Sciatic nerve (tissue), 2 donors: ENCODE data around the gene OR2W3. TPM values are rescaled to one million over a fixed set of nuclear protein-coding genes. Genes with fewer than 3 reads are reported as not detected.

ENCODE experiments used
- ATAC-seq: fragments of 200-7000 bp; cut with Tn5 transposase; one replicate; pipeline ENCODE4 v1.9.1; 2020; ENCODE audit warnings: mild to moderate bottlenecking, moderate library complexity
- DNase-seq: peaks from one replicate; pipeline ENCODE4 v3.0.0-alpha.2; 2020; ENCODE audit warnings: low spot score
- intact Hi-C: fragments of 100-400 bp; cut with DNase I; formaldehyde crosslinking; loops from one replicate; pipeline ENCODE4 v1.14.2; 2022
- total RNA-seq: library from RNA; stranded (reverse); fragmentation: NEBNext Ultra II Directional; extraction: Animal tissue kit (Norgen Biotek cat#: 25700); gene quantifications from one replicate; pipeline ENCODE4 v1.2.1, GENCODE V29; 2021
- donor health status: DM: no; HTN: no; CAD: no.
- donor health status: DM: no; HTN: no; CAD: no.

The OR2W3 gene
- 6.3 TPM for total RNA-seq

DNA sequence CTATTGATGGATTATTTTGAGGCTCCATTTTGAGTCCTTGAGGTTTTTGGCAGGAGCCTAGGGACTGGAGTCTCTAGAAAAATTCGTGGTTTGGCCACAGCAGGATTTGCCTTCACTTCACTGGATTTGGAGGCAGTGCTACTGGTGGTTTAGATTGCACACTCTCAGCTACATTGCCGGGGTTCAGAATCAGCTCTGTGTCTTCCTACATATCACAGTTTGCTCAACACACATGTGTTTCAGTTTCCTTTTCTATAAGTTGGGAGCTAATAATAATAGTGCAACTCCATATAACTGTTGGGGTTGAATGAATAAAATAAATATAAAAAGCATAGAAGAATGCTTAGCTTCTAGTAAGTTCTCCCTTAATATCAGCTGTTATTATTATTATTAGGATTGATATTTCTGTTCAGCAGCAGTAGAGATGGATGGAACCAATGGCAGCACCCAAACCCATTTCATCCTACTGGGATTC is at the start of gene OR2W3:
OR2W3 (plus strand) TSS at position 425 of the 475 bp plus-strand sequence; CDS start at position 425, 0 bp downstream.
- ATAC-seq = no peak
- intact Hi-C loops = no loop called here
- DNase-seq = no peak

DNA sequence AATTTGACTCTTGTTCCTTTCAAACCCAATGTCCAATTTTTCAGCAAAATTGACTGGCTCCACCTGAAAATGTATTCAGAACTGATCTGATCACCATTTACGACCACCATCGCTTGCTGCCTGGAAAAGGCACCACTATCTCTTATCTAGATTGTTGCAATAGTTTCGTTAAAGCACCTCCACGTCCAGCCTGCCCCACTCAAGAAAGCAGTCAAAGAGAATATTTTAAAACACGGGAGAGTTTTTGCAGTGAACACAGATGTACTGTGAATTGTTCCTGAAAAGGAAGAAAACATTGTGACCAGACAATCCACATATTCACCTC is 49.7 kb upstream of the OR2W3 start:
- ATAC-seq = no peak
- no peak for DNase-seq
- intact Hi-C loops = no loop called here

DNA sequence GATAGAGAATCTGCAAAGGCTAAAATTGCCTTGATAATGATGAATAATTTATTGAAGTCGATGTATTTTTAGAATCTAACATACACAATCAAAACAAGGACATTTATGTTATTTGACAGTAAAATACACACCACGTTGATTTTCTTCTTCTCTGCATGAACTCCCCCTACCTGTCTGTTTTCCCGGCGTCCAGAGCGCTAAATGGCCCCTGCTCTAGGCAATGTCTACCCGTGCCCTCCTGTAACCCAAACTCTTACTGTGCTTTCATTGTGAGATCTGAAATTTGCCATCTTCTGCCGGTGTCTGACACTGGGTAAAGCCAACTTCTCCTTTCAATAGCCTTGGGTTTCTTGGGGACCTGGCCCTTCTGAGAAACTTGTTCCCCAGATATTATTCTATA is 47.0 kb upstream of the OR2W3 start:
- ATAC-seq (no peak), DNase-seq (no peak)
- intact Hi-C loops = no loop called here

DNA sequence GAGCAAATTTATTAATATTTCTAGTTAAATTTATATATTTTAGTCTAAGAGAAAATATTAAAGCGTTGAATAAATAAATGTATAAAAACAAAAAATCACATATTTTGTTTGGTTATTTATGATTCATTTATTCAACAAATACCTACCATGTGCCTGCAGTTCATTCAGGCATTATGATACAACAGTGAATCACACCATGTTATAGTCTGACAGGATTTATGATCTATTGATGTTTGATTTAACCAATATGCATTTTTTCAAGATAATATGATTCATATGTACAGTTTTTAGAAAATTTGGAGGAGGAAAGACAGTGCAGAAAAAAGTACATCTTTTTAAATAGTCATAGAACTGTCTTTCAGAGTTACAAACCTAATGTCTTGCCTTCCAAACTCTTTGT is 45.8 kb upstream of the OR2W3 start:
- ATAC-seq = no peak

DNA sequence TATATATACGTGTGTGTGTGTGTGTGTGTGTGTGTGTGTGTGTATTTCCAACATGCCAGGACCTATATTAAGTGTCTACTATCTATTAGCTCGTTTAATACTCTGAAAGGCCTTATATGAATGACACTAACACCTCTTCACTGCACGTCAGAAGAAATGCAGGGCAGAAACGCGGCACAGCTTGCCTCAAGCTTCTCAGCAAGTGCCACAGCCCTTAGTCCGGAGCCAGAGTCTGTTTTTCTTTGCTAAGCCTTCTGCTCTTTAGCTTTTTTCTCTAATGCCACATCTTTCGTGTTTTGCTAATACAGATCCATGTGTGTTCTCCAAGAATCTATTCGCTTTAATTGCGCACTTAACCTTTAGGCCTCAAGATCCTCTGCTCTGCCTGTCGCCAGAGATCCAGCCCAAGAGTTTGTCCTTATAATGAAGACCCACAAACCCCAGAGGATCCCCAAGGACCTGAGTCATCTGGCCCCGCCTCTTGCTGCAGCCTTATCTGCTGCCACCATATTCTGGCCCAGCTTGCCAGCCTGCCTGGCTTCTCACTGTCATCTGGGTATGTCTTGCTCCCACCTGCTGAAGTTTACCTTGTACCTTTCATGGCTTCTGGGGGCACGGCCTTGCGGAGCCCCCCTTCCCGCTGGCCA is 40.4 kb upstream of the OR2W3 start:
- intact Hi-C loops = no loop called here
- ATAC-seq = no peak
- DNase-seq = no peak

More for the DNA sequence above, 45.8 kb upstream of the OR2W3 start:
- DNase-seq = no peak
- intact Hi-C loops = no loop called here

DNA sequence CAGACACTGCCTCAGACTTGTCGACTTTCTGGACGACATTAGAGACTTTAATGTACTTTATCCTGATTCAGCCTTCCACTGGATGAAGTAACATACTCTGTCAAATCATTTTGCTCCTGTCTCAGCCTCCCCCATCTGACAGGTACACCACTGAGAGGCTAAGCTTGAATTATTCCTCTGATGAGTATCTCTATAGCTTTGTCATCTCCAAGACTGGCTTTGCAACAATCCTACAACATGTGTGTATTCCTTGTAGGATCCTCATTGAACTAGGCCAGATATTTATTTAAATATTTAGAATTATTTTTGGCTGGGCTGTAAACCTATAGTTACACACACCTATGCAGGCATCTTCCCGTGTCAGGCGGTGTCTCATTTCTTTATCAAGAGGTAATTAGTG is 39.5 kb upstream of the OR2W3 start:
- ATAC-seq = no peak
- intact Hi-C loops = no loop called here
- no peak for DNase-seq

DNA sequence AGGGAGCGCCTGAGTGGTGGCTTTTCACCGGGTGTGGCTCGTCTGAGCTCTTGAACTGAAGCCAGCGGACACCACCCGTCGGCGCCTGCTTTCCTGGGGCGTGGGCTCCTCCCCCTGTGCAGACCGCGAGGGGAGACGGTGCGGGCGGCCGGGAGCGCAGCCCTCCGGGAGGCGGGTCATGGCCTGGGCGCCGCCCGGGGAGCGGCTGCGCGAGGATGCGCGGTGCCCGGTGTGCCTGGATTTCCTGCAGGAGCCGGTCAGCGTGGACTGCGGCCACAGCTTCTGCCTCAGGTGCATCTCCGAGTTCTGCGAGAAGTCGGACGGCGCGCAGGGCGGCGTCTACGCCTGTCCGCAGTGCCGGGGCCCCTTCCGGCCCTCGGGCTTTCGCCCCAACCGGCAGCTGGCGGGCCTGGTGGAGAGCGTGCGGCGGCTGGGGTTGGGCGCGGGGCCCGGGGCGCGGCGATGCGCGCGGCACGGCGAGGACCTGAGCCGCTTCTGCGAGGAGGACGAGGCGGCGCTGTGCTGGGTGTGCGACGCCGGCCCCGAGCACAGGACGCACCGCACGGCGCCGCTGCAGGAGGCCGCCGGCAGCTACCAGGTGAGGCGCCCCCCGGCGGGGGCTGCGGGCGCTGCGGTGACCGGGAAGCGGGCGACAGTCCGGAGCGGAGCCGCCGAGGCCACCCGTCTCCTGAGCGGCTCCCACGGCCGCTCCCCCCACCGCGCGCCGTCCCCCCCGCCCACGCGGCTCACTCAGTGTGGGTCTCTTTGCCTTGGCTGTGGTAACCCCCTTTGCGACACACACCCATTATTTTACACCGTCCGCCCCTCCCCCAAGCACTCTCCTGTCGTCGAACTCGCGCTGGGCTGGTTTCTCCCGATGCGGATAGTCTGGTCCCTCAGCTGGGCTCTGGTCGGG is 38.1 kb upstream of the OR2W3 start, which contains the start of gene TRIM58:
TRIM58 (plus strand) TSS at position 119 of the 916 bp plus-strand sequence; CDS start at position 179, 60 bp downstream.
- DNase-seq (no peak), ATAC-seq (no peak)
- intact Hi-C loops = no loop called here

DNA sequence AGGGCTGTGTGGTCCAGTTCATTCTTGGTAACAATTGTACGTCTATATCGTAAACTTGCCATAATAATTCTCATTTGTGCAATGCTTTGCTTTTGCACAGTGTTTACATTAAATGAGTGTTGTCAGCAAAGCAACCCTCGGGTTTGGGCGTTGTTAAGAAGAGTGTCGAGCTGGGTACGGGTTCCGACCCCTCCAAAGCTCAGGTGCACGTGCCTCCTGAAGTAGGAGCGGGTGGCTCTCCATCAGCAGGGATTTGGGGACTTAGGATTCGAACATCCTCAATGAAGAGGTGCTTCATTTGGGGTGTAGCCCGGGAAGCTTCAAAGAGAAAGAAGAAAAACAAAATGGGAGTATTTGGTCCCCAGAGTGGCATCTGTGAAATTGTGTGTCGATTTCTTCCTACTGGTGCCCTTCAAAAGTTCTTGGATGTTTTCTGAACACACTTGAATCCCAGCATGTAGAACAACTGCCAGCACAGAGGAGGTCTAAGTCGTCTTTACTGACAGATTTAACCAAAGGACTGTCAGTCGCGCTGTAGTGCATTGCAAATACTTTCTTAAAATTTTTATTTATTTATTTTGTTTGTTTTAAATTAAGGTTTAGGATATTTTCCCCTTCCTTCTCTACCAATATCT is 37.3 kb upstream of the OR2W3 start:
- DNase-seq (no peak), ATAC-seq (no peak)
- intact Hi-C loops = no loop called here

DNA sequence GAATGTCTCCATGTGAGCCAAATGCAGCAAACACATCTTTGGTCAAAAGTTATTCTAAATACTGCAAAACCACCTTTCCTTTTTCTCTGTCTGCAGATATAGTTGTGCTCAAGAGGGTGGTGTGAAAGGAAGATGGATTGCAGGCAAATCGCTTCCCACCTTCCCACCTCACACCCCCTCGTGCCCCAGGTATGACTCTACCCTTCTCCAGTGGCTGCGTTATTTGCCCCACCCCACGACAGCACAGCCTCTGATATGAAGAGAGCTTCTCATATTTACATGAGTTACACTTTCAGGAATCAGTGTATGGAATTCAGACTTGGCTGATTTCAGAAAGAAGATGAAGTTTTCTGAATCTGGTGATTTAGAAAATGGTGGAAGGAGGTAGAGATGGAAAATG is 32.6 kb upstream of the OR2W3 start:
- no peak for DNase-seq
- intact Hi-C loops = no loop called here
- no peak for ATAC-seq

DNA sequence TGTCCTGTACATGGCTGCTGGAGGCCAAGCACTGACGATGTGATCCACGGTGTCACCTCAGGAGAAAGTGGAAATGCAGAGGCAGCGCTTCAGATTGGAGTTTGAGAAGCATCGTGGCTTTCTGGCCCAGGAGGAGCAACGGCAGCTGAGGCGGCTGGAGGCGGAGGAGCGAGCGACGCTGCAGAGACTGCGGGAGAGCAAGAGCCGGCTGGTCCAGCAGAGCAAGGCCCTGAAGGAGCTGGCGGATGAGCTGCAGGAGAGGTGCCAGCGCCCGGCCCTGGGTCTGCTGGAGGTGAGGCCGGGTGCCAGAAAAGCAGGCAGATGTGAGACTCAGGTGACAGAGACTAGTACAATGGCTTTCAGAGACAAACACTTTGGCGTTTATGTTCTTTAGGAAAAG is 30.7 kb upstream of the OR2W3 start:
- DNase-seq = no peak
- intact Hi-C loops = no loop called here
- ATAC-seq = no peak

DNA sequence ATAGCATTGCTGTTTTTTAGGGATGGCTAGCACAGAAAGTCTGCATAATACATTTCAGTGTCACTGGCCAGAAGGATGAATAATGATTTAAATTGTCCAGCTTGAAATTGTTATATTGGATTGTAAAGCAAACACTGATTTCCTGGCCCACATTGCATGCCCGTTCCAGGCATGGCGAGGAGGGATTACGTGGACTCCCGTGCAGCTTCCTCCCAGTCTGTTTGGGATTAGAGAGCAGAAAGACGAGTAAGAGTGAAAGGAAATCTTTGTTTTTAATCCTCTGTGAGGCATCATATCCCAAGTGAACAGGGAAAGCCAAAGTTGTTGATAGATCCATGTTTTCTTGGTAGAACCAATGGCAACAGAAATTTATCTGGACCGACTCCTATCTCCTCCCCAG is 30.0 kb upstream of the OR2W3 start:
- ATAC-seq (no peak), DNase-seq (no peak)
- intact Hi-C loops = no loop called here

DNA sequence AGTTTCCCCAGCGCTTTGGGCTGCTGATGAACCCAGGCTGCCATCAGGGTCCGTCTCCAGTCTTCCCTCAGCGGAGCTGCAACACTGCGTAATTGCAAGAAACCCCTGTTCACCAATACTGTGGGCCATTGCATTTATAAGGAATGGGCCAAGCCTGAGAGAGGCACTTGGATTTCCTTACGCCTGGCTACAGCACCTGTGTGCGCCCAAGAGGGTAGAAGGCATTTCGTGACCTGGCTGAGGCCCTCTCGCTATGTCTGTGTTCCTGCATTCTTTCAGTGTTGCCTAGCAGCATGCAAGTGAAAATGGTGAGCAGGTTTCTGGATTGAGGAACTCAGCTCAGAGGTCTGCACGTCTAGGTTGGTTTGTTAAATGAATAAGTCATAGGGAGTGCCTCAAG is 12.0 kb upstream of the OR2W3 start:
- ATAC-seq (no peak), DNase-seq (no peak)
- intact Hi-C loops = no loop called here

DNA sequence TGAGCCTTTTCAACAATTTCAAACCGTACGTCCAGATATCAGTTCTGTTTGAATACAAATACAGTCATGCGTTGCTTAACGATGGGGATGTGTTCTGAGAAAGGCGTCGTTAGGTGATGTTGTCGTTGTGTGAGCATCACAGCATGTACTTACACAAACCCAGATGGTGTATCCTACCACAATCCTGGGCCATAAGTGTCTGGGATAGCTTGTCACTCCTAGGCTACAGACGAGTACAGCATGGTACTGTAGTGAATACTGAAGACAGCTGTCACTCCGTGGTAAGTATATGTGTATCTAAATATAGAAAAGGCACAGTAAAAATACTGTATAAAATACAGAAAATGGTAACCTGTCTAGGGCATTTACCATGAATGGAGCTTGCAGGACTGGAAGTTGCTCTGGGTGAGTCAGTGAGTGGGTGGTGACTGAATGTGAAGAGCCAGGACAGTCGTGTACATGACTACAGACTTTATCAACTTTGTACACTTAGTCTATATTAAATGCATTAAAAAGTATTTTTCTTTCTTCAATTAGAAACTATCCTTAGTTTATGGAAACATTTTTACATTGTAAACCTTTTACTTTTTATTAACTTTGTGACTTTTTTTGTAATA is 10.5 kb upstream of the OR2W3 start:
- intact Hi-C loops = no loop called here
- no peak for ATAC-seq
- no peak for DNase-seq

DNA sequence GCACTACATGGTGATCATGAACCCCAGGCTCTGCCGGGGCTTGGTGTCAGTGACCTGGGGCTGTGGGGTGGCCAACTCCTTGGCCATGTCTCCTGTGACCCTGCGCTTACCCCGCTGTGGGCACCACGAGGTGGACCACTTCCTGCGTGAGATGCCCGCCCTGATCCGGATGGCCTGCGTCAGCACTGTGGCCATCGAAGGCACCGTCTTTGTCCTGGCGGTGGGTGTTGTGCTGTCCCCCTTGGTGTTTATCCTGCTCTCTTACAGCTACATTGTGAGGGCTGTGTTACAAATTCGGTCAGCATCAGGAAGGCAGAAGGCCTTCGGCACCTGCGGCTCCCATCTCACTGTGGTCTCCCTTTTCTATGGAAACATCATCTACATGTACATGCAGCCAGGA is 589 bp downstream of the OR2W3 start:
- DNase-seq (no peak), ATAC-seq (no peak)
- intact Hi-C loops = no loop called here

DNA sequence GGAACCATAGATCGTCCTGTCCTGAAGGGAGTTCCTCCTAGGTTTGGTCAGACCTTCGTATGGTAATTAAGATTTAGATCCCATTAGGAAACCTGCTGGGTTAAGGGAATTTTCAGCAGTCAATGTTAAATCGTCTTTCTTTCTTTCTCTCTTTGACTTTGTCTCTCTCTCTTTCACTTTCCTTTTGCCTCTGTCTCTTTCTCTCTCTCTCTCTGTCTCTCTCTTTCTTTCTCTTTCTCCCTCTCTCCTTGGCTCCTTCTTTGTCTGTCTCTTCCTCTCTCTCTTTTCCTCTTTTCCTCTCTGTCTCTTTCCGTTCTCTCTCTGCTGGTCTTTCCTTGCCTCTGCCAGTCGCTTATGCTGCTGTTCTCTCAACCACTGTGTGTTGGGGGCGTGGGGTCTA is 8.7 kb downstream of the OR2W3 start:
- intact Hi-C loops = no loop called here
- no peak for DNase-seq
- ATAC-seq = no peak

DNA sequence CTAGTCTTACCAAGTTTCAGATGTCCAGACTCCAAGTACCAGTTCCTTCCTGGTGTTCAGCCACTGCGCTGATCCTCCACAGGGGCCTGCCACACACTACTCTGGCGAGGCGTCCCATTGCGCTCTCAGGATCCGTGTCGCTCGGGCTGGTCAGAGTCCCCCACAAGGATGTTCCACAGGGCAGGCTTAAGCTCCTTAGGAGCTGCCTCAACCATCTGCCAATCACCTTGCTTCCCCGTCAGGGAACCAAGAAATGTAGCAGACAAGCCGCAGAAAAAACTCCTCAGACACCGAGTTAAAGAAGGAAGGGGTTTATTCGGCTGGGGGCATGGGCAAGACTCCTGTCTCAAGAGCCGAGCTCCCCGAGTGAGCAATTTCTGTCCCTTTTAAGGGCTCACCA is 9.8 kb downstream of the OR2W3 start:
- ATAC-seq (no peak), DNase-seq (no peak)
- intact Hi-C loops = no loop called here

DNA sequence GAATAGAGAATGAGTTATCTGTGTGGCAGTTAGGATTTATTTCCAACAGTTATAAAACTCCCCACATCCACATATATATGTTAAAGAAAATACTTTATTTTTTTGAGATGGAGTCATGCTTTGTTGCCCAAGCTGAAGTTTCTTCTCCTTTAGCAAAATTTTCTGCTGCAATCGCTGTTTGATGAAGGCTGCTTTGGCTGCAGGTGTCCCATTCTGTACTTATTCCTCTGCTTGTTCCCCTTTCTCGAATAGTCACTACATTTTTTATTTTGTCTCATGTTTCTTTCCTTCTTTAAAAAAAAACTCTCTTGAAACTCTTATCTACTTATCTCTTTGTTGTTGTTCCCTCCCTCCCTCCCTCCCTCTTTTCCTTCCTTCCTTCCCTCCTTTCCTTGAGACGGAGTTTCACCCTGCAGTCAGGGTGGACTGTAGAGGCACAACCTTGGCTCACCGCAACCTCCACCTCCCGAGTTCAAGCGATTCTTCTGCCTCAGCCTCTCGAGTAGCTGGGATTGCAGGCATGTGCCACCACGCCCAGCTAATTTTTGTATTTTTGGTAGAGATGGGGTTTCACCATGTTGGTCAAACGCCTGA is 10.6 kb downstream of the OR2W3 start:
- DNase-seq = no peak
- intact Hi-C loops = no loop called here
- no peak for ATAC-seq

DNA sequence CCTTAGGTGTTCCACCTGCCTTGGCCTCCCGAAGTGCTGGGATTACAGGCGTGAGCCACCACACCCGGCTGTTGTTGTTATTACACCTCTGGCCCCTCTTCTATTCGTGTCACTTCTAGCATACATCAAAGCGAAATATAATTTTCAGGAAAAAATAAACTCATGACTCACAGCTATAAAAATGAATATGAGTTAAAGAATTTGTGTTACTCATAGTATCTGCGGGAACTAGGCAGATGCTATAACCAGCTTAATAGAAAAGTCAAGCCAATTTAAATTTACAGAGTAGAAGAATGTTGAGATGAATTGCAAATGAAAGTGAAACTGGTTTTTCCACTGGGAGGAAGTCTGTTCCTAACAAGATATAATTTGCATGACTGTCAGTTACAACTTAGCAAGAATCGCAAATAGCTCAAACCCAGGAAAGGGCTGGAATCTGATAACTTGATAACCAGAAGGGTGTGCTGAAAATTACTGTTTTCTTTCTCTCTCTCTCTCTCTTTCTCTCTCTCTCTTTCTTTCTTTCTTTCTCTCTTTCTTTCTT is 11.2 kb downstream of the OR2W3 start:
- intact Hi-C loops = no loop called here
- ATAC-seq (no peak), DNase-seq (no peak)

DNA sequence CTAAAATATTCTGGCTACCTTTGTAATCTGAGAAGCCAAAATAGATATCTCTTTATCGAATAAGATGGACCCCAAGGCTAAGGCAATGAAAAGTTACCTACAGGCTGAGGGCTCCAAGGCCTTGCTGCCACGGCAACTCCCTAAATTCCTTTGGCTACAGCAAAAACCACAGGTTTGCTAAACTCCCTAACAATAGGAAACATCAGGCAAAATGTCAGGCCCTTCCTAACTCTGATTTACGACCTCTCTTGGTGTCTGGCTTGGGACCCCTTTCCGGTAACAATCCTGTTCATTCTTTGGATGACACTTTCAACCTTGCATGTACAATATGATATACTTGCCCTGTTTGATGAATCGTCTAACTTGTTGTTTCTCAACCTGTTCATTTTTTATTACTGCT is 13.4 kb downstream of the OR2W3 start:
- intact Hi-C loops = no loop called here
- DNase-seq (no peak), ATAC-seq (no peak)
